Mesenchymal stem cell (in vitro differentiated cells and primary cell): ENCODE measurements around the gene LEFTY1.

Source experiments
- DNase-seq: peaks from one replicate; pipeline ENCODE4 v3.0.0-alpha.2; 2013
- H2AFZ ChIP-seq: one replicate; pipeline ENCODE4 v1.6.1; 2013; ENCODE audit warnings: low read depth, mild to moderate bottlenecking, control low read depth, inconsistent platforms, low read length, moderate library complexity
- H2AK5ac ChIP-seq: 2 replicates; pipeline ENCODE4 v1.6.1; 2013; ENCODE audit warnings: low read length, moderate library complexity, mild to moderate bottlenecking, inconsistent platforms; ENCODE audit not compliant: severe bottlenecking
- H2BK120ac ChIP-seq: one replicate; pipeline ENCODE4 v1.6.1; 2013; ENCODE audit warnings: low read depth, mild to moderate bottlenecking, inconsistent platforms, low read length, moderate library complexity
- H2BK12ac ChIP-seq, 2 experiments: one replicate each; pipeline ENCODE4 v1.6.1; 2013; ENCODE audit warnings: inconsistent platforms in 2 of 2, low read length in 2 of 2, mild to moderate bottlenecking in 2 of 2, moderate library complexity in 2 of 2, control low read depth in 1 of 2
- H2BK15ac ChIP-seq: one replicate; pipeline ENCODE4 v1.6.1; 2013; ENCODE audit warnings: mild to moderate bottlenecking, low read depth, inconsistent platforms; ENCODE audit not compliant: poor library complexity, severe bottlenecking
- H2BK5ac ChIP-seq: 2 replicates; pipeline ENCODE4 v1.6.1; 2013; ENCODE audit warnings: low read depth, mild to moderate bottlenecking, low read length, control low read depth, inconsistent platforms; ENCODE audit not compliant: poor library complexity, severe bottlenecking
- H3K14ac ChIP-seq, 2 experiments: one replicate each; pipeline ENCODE4 v1.6.1; 2013; ENCODE audit warnings: inconsistent platforms in 2 of 2, low read length in 2 of 2, control low read depth in 1 of 2, mild to moderate bottlenecking in 1 of 2, moderate library complexity in 1 of 2
- H3K18ac ChIP-seq, 2 experiments: one replicate each; pipeline ENCODE4 v1.6.1; 2013; ENCODE audit warnings: inconsistent platforms in 2 of 2, low read length in 2 of 2, control low read depth in 1 of 2, low read depth in 1 of 2, mild to moderate bottlenecking in 1 of 2
- H3K23ac ChIP-seq, 2 experiments: one replicate each; pipeline ENCODE4 v1.6.1; 2013; ENCODE audit warnings: inconsistent platforms in 2 of 2, low read length in 2 of 2, mild to moderate bottlenecking in 2 of 2, moderate library complexity in 2 of 2, control low read depth in 1 of 2
- H3K27ac ChIP-seq: 2 replicates; pipeline ENCODE4 v1.5.1; 2013; ENCODE audit warnings: mild to moderate bottlenecking, moderate library complexity, low read length, control low read depth, inconsistent platforms; ENCODE audit not compliant: poor library complexity, severe bottlenecking
- H3K27me3 ChIP-seq, 2 experiments: 2 replicates each; pipeline versions ENCODE4 v1.6.1 to v1.7.0; 2013; ENCODE audit warnings: low read length in 2 of 2, mild to moderate bottlenecking in 2 of 2, moderate library complexity in 2 of 2, control low read depth in 1 of 2, inconsistent platforms in 1 of 2; ENCODE audit not compliant: control insufficient read depth in 1 of 2, insufficient read depth in 1 of 2
- H3K36me3 ChIP-seq, 2 experiments: 2 replicates each; pipeline versions ENCODE4 v1.6.1 to v1.7.0; 2013; ENCODE audit warnings: low read length in 2 of 2, control low read depth in 1 of 2, inconsistent platforms in 1 of 2, low read depth in 1 of 2, mild to moderate bottlenecking in 1 of 2; ENCODE audit not compliant: insufficient read depth in 2 of 2, control insufficient read depth in 1 of 2
- H3K4ac ChIP-seq, 2 experiments: one replicate each; pipeline ENCODE4 v1.6.1; 2013; ENCODE audit warnings: inconsistent platforms in 2 of 2, low read length in 2 of 2, mild to moderate bottlenecking in 2 of 2, moderate library complexity in 2 of 2, control low read depth in 1 of 2, low read depth in 1 of 2
- H3K4me1 ChIP-seq: 2 replicates; pipeline ENCODE4 v1.6.1; 2013; ENCODE audit warnings: low read depth, low read length, control low read depth; ENCODE audit not compliant: control insufficient read depth, insufficient read depth
- H3K4me2 ChIP-seq: 2 replicates; pipeline ENCODE4 v1.6.1; 2013; ENCODE audit warnings: low read length, mild to moderate bottlenecking, inconsistent platforms; ENCODE audit not compliant: poor library complexity, severe bottlenecking
- H3K4me3 ChIP-seq, 2 experiments: 2 replicates each; pipeline versions ENCODE4 v1.5.1 to v1.7.0; 2013; ENCODE audit warnings: low read length in 2 of 2, mild to moderate bottlenecking in 2 of 2, control low read depth in 1 of 2, low read depth in 1 of 2; ENCODE audit not compliant: insufficient read depth in 1 of 2
- H3K79me1 ChIP-seq: replicated peaks from 2 replicates; pipeline ENCODE4 v1.6.1; 2013; ENCODE audit warnings: mild to moderate bottlenecking, control low read depth, low read length, inconsistent platforms; ENCODE audit not compliant: poor library complexity, severe bottlenecking
- H3K9ac ChIP-seq: 2 replicates; pipeline ENCODE4 v1.7.0; 2013; ENCODE audit warnings: mild to moderate bottlenecking, low read length, moderate library complexity
- H3K9me3 ChIP-seq: 2 replicates; pipeline ENCODE4 v1.7.0; 2013; ENCODE audit warnings: mild to moderate bottlenecking, low read length; ENCODE audit not compliant: control insufficient read depth
- H4K8ac ChIP-seq: one replicate; pipeline ENCODE4 v1.6.1; 2013; ENCODE audit warnings: inconsistent platforms, mild to moderate bottlenecking, low read length, moderate library complexity
- H4K91ac ChIP-seq: one replicate; pipeline ENCODE4 v1.6.1; 2013; ENCODE audit warnings: mild to moderate bottlenecking, low read length, inconsistent platforms
- WGBS: methylation state at CpG from one replicate; pipeline ENCODE4 v1.1.7; 2013; ENCODE audit warnings: mixed read lengths; 5-methylcytosine and 5-hydroxymethylcytosine counted together

The LEFTY1 gene

DNA sequence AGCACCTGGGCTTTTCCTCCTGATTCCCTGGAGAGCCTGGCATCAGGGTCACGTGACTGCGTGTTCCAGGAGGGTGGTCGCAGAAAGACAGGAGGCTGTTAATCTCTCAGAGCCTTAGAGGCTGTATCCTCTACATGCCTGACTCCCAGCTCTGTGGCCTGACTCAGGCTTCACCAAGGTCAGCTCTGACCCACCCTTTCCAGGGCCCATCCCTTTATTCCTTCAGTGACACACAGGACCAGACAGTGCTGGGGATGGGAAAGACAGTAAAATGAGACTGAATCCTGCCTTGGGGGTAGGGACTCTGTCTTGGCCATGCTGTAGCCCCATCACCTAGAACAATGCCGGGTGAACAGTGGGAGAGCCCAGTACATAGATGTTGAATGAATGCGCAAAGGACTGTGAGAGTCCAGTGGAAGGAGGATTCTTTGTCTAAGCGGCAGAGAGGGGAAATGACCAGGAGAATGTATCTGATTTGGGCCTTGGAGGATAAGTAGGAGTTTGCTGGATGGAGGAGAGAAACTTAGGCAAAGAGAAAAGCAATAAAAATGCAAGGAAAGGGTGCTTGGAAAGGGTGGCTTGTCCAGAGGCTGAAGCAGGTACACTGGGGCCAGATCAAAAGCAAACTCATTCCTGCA is 46.0 kb downstream of the LEFTY1 start:
- no peaks in the 10 kb centered on the region for H3K79me1 ChIP-seq
- H2BK15ac ChIP-seq = no peak overlapping the region
- no peaks in the 10 kb centered on the region for H3K27me3 ChIP-seq
- H3K14ac ChIP-seq = no peak overlapping the region
- no peak overlapping the region for H2AFZ ChIP-seq
- peak overlapping the region; percentile 9 for H3K9ac ChIP-seq
- H3K9me3 ChIP-seq = no peaks in the 10 kb centered on the region
- no peak overlapping the region for H2BK120ac ChIP-seq
- H3K23ac ChIP-seq = no peak overlapping the region
- no peak overlapping the region for H3K4ac ChIP-seq
- H3K36me3 ChIP-seq = peaks cover 74 to 88% of the 10 kb centered on the region in 2 experiments
- H3K18ac ChIP-seq = no peak overlapping the region
- no peak overlapping the region for H4K8ac ChIP-seq
- no peak overlapping the region for H2BK5ac ChIP-seq
- no peak overlapping the region for H3K4me3 ChIP-seq
- 95% methylated on average over 6 of the region's 6 CpGs for WGBS
- no peak overlapping the region for H3K27ac ChIP-seq
- no peak overlapping the region for H2AK5ac ChIP-seq
- no peak overlapping the region for H4K91ac ChIP-seq
- peak; percentile 7 for DNase-seq
- no peak overlapping the region for H2BK12ac ChIP-seq
- H3K4me1 ChIP-seq = peaks cover 3% of the 10 kb centered on the region
- no peak overlapping the region for H3K4me2 ChIP-seq

DNA sequence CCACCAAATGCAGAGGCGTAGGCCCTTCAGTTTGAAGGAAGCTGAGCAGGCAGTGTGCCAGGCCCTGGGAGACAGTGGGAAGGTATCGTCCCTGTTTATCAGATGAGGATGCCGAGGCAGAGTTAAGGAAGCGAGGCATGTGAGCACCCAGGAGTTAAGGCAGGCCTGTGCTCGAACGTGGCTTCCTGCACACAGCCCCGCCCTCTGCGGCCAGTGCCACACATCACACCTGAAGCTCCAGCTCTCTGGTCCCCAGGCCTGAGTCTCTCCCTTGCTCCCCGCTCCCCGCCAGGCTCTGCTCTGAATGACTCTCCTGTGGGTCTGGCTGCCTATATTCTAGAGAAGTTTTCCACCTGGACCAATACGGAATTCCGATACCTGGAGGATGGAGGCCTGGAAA is 46.9 kb downstream of the LEFTY1 start:
- H2BK120ac ChIP-seq = no peak overlapping the region
- H2BK5ac ChIP-seq = no peak overlapping the region
- WGBS = 96% methylated on average over 12 of the region's 12 CpGs
- no peaks in the 10 kb centered on the region for H3K27me3 ChIP-seq
- no peak overlapping the region for H2AFZ ChIP-seq
- H2AK5ac ChIP-seq = no peak overlapping the region
- no peak overlapping the region for H3K23ac ChIP-seq
- no peaks in the 10 kb centered on the region for H3K9me3 ChIP-seq
- no peak overlapping the region for H2BK12ac ChIP-seq
- peaks cover 3% of the 10 kb centered on the region for H3K4me1 ChIP-seq
- H3K4ac ChIP-seq = no peak overlapping the region
- H3K9ac ChIP-seq = no peak overlapping the region
- H3K14ac ChIP-seq = no peak overlapping the region
- no peak overlapping the region for H2BK15ac ChIP-seq
- H3K4me3 ChIP-seq = no peak overlapping the region
- H3K36me3 ChIP-seq = peaks cover 67 to 87% of the 10 kb centered on the region in 2 experiments
- H3K79me1 ChIP-seq = no peaks in the 10 kb centered on the region
- H4K91ac ChIP-seq = no peak overlapping the region
- H4K8ac ChIP-seq = no peak overlapping the region
- no peak for DNase-seq
- no peak overlapping the region for H3K27ac ChIP-seq
- H3K4me2 ChIP-seq = no peak overlapping the region
- H3K18ac ChIP-seq = no peak overlapping the region

DNA sequence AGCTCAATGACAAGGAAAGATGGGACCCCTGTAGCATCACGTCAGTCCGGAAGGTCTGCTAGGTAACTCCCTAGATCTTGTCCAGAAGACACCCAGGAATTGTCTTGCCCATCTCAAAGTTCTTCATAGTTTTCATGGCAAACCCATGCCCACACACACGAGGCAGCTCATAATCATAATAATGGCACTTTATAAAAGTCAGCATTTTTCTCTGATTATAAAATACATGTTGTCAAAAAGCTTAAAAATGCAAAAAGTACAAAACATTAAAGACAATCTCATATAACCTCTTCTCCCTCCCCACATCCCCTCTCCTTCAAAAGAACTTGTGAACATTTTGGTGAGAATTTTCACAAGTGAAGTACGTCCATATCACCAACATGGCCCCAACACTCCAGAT is 48.2 kb downstream of the LEFTY1 start:
- WGBS = 94% methylated on average over 3 of the region's 4 CpGs
- H4K91ac ChIP-seq = no peak overlapping the region
- no peak overlapping the region for H4K8ac ChIP-seq
- no peak overlapping the region for H2AK5ac ChIP-seq
- no peak overlapping the region for H3K14ac ChIP-seq
- H3K9me3 ChIP-seq = no peaks in the 10 kb centered on the region
- H3K27ac ChIP-seq = no peak overlapping the region
- H3K9ac ChIP-seq = no peak overlapping the region
- no peak overlapping the region for H3K23ac ChIP-seq
- no peak overlapping the region for H2BK120ac ChIP-seq
- H3K27me3 ChIP-seq = no peaks in the 10 kb centered on the region
- H3K4me3 ChIP-seq = no peak overlapping the region
- peaks cover 54 to 82% of the 10 kb centered on the region in 2 experiments for H3K36me3 ChIP-seq
- H3K79me1 ChIP-seq = no peaks in the 10 kb centered on the region
- no peak overlapping the region for H2BK5ac ChIP-seq
- no peak overlapping the region for H2BK15ac ChIP-seq
- H3K4me2 ChIP-seq = no peak overlapping the region
- H2BK12ac ChIP-seq = no peak overlapping the region
- H3K4me1 ChIP-seq = peaks cover 3% of the 10 kb centered on the region
- no peak overlapping the region for H2AFZ ChIP-seq
- DNase-seq = no peak
- no peak overlapping the region for H3K4ac ChIP-seq
- no peak overlapping the region for H3K18ac ChIP-seq

DNA sequence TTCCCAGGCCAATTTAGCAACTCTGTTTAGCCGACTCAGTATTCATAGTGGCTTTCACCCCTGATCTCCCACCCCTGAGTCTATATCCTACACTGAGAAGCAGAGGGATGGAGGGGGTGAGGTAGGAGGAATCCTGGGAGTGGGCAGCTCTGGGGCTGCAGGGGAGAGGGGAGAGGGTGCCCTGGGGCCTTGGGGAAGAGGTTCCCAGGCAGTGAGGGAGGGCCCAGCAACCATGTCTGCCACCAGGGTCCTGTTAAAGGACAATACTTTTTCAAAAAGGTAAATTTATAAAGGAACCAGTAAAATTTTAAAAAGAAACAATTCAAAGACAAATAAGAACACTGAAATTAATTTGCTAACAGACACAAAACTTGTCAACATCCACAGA is 48.7 kb downstream of the LEFTY1 start:
- no peaks in the 10 kb centered on the region for H3K79me1 ChIP-seq
- no peak overlapping the region for H3K9ac ChIP-seq
- no peak overlapping the region for H4K91ac ChIP-seq
- H3K36me3 ChIP-seq = peaks cover 49 to 82% of the 10 kb centered on the region in 2 experiments
- H4K8ac ChIP-seq = no peak overlapping the region
- H3K27me3 ChIP-seq = no peaks in the 10 kb centered on the region
- peaks cover 3% of the 10 kb centered on the region for H3K4me1 ChIP-seq
- H3K4ac ChIP-seq = no peak overlapping the region
- no CpG with 5 or more reads among the region's 1 CpG for WGBS
- no peak overlapping the region for H3K14ac ChIP-seq
- H3K4me2 ChIP-seq = no peak overlapping the region
- H2AFZ ChIP-seq = no peak overlapping the region
- no peaks in the 10 kb centered on the region for H3K9me3 ChIP-seq
- H2BK120ac ChIP-seq = no peak overlapping the region
- no peak overlapping the region for H3K27ac ChIP-seq
- no peak overlapping the region for H2BK12ac ChIP-seq
- H2BK5ac ChIP-seq = no peak overlapping the region
- DNase-seq = no peak
- H3K18ac ChIP-seq = no peak overlapping the region
- no peak overlapping the region for H3K4me3 ChIP-seq
- no peak overlapping the region for H3K23ac ChIP-seq
- H2AK5ac ChIP-seq = no peak overlapping the region
- H2BK15ac ChIP-seq = no peak overlapping the region
